GM18499 (cell line): ENCODE results near the gene NEU2.
"Not testable (repeated sequence)": the region's sequence is repeated elsewhere in the genome, so short reads cannot be mapped to it uniquely, and the experiment has no call there.

Source experiments
- ATAC-seq: cut with Tn5 transposase; IDR thresholded peaks from one replicate; pipeline ENCODE4 v1.9.1; 2021; ENCODE audit warnings: moderate number of reproducible peaks; ENCODE audit not compliant: insufficient read depth, unreplicated experiment

The NEU2 gene

GRCh38 chr2:233033672-233034071 lies 1.2 kb downstream of the NEU2 start:
- no peak for ATAC-seq

DNA sequence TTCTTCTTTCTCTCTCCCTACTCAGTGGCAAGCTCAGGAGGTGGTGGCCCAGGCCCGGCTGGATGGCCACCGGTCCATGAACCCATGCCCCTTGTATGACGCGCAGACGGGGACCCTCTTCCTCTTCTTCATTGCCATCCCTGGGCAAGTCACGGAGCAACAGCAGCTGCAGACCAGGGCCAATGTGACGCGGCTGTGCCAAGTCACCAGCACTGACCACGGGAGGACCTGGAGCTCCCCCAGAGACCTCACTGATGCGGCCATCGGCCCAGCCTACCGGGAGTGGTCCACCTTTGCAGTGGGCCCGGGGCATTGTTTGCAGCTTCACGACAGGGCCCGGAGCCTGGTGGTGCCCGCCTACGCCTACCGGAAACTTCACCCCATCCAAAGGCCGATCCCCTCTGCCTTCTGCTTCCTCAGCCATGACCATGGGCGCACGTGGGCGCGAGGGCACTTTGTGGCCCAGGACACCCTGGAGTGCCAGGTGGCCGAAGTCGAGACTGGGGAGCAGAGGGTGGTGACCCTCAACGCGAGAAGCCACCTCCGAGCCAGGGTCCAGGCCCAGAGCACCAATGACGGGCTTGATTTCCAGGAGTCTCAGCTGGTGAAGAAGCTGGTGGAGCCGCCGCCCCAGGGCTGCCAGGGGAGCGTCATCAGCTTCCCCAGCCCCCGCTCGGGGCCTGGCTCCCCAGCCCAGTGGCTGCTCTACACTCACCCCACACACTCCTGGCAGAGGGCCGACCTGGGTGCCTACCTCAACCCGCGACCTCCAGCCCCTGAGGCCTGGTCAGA lies 1.8 kb downstream of the NEU2 start:
- ATAC-seq, result no peak

- ATAC-seq, result no peak
Observed at GRCh38 chr2:233035426-233036161, 3.1 kb downstream of the NEU2 start.

- no peak for ATAC-seq
Observed at GRCh38 chr2:233036162-233036838, 3.8 kb downstream of the NEU2 start.

DNA sequence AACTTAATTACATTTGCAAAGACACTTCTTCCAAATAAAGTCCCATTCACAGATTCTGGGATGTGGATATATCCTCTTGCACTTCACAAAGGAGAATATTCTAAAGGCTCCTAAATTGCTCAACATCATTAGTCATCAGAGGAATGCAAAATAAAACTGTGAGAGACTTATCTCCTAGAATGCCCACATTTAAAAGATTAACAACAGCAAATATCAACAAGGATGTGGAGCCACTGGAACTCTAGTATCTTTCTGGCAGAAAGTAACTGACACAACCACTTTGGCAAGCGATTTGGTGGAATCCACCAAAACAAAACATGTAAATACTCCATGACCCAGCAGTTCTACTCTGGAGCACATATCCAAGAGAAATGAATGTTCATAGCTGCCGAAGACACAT lies 4.6 kb downstream of the NEU2 start:
- ATAC-seq, result no peak

DNA sequence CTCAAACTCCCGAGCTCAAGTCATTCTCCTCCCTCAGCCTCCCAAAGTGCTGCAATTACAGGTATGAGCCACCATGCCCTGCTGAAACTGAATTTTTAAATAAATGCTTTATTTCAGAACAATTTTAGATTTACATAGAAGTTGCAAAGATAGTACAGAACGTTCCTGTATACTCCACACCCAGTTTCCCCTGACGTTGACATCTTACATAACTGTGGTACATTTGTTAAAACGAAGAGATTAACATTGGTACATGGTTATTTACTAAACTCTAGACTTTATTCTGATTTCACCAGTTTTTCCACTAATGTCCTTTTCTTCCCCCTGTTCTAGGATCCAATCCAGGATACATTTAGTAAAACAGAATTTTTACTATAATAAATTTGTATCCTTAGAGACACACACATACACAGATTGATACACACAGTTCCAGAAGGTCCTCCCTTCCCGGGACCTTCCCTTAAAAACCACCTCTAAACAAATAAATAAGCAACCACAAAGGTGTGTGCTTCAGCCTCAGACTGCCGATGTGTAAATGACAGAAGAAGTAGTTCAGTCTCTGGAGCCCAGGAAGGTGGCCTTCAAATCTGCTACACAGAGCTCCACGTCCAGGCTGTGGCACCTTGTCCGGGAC lies 6.9 kb downstream of the NEU2 start:
- ATAC-seq, result no peak

DNA sequence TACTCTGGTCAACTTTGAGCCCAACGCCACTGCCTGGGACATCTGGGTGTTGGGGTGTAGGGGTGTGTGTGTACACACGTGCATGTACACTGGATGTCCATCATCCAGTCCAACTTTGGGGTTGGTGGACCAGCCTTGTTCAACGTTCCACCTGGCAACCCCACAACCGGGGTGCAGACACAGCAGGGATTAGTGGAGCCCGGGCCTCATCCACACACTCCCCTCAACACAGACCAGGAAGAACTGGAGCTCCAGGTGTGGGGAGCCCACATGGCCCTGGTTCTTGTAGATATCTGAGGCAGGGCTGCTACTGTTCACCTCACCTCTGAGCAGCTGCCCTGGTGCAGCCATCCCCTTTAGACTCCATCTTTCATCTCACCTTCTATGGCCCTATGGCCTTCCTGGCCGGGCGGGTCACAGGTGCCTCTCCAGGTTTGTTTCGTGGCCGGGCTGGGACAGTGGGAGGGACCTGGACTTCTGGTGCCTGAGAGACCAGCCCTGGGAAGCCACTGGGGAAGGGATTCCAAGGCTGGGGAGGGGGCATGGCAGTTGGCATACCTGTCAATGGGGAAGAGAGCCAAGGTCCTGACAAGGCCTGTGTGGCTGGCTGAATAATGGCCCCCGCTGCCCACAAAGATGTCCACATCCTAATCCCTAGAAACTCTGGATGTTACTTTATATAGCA lies 7.5 kb downstream of the NEU2 start:
- ATAC-seq, result no peak

- no peak for ATAC-seq
Observed at GRCh38 chr2:233040571-233040970, 8.1 kb downstream of the NEU2 start.

GRCh38 chr2:233041722-233042323 lies 9.4 kb downstream of the NEU2 start:
- ATAC-seq, result no peak

DNA sequence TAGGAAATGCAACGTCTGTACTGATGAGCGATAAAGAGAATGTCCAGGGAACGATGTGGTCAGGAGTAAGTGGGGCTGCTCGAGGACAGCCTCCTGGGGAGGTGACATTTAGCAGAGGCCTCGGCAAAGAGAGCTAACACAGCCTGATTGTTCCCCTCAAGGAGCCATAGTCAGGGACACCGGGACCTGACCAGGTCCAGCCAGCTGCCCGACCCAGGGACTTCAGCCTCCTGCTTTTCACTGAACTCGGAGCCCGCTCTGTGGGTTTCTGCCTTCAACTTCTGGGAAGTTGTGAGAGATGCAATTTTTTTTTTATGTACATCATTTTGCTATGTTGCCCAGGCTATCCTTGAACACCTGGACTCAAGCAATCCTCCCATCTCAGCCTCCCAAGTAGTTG lies 10.1 kb downstream of the NEU2 start:
- ATAC-seq, result no peak

DNA sequence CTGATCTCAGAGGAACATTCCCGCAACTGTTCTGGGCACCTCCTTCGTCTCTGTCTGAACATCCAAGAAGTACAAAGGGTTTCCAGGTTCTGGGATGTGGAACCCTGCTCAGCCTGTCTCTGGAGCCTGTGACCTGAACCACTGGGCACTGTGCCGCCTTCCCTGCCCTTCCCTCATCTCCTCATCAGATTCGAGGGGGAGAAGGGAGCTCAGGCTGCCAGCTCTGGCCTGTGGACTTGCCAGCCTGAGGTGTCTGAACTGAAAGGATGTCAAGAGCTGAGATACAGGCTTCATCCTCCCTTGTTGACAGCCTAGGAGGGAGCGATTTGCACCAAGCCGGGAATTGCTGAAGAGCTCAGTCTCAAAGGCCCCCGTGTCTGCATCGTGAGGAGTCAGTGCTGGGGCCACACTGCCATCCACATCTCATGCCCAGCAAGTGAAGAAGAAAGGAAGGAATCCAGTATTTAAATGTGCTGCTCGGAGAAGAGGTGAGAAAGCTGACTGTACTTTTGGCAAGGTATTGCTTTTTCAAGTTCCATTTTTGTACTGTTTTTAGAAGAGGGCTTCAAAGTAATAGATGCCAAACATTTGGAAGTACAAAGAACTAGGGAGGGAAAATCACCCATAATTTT lies 12.6 kb downstream of the NEU2 start:
- no peak for ATAC-seq

DNA sequence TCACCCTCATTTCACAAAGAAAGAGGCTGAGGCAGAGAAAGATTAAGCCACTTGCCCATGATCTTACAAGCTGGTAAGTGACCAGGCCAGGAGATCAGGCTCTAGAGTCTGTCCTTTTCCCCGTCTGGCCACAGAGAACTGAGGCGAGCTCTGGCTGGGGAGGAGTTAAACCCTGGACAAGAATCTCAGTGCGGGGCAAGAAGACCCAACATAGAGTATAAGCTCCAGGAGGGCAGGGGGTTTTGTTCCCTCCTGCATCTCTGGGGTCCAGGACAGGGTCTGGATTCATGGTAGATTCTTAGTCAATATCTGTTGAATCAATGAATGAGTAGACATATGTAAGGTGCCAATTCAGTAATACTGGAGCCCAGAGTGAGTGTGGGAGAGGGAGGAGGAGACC lies 14.7 kb downstream of the NEU2 start:
- ATAC-seq, result no peak

- no peak for ATAC-seq
Observed at GRCh38 chr2:233047667-233048066, 15.2 kb downstream of the NEU2 start.

- ATAC-seq, result no peak
Observed at GRCh38 chr2:233048569-233049193, 16.2 kb downstream of the NEU2 start.

DNA sequence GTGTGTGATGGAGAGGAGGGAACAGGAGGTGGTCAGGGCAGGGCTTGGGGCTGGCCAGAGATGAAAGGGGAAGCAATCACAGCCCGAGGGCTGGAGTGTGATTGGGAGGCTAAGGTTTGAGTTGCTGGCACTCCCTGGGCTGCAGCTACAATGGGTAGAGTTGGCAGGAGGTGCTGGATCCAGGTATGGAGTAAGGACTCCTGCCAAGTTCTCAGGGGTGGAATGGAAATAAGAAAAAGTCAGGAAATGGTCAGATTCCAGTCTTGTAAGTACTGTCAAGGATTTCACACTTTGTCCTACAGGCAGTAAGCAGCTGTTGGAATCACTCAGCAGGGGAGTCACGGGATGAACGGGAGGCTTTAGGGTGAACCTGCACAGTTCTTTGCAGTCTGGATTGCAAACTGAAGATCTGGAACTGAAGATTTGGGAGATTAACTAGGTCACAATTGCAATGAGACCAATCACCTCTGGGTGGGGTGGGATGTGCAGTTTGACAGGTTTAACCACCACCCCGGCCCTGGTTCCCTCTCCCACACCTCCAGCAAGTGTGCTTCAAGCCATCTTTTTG lies 16.8 kb downstream of the NEU2 start:
- ATAC-seq, result no peak

DNA sequence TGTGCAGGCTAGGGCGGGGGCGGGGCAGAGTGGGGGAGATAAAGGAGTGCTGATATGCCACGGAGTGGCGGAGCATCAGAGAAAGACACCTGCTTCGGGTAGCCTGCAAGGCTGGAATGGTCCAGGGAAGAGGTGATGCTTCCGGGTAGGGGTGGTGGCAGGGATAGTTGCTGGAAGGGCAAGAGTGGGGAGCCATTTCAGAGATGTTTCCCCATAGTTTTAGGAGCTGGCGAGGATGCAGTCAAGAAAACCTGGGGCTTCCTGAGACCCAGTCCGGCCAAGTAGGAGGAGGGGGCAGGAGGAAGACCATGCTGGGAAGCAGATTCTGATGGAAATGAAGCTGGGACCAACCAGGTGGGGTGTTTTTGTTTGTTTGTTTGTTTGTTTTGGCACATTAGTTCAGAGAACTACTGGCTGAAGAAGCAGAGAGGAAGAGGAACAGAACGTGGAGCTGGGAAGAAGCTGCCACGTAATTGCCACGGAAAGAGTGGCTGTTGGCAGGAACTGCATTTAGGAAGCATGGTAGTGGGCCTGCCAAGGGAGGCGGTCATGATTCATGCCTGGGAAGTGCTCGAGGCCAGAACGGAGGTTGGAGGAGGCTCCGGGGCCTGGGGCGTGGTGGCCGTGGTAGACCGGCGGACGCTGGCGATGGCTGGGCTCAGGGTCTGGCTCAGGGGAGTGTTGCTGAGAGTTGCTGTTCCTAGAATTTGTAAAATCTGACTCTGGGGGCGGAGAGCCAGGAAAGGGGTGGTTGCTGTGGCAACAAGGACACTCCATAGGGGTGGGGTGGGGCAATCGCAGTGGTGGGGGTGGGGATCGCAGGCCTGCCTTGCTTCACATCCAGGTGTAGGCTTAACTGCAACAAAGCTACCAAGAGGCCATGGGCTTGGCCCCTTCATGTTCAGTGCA lies 19.0 kb downstream of the NEU2 start:
- no peak for ATAC-seq

GRCh38 chr2:233052517-233052916 lies 20.0 kb downstream of the NEU2 start:
- not testable (repeated sequence) for ATAC-seq
